Endothelial cell of umbilical vein (primary cell): ENCODE results near the gene C9. TPM values are rescaled to one million over a fixed set of nuclear protein-coding genes. Genes with fewer than 3 reads are reported as not detected.

Experiments used
- BruUV-seq: library from RNA; stranded (reverse); fragments of 400-500 nt; replicated peaks from 2 replicates; lab custom pipeline; 2021; lab: Mats Ljungman, UMichigan
- CTCF ChIA-PET: fragments of 300-600, 350-600 bp; sonication (Branson Sonifier 250); formaldehyde crosslinking; loops from one replicate; lab custom pipeline; 2021; ENCODE audit warnings: antibody characterized with exemption, inconsistent platforms; lab: Charles Lee
- POLR2A ChIA-PET: fragments of 300-600, 350-600 bp; sonication (Branson Sonifier 250); formaldehyde crosslinking; loops from one replicate; lab custom pipeline; 2021; ENCODE audit warnings: antibody characterized with exemption, inconsistent platforms; lab: Charles Lee
- DNase-seq: peaks from one replicate; pipeline ENCODE4 v3.0.0-alpha.2; 2011; ENCODE audit warnings: low read depth, low spot score
- FAIRE-seq: peaks from 2 replicates; lab custom pipeline; 2011; peaks lifted over from hg19 to GRCh38; lab: Jason Lieb, UNC
- H2AFZ ChIP-seq: 2 replicates; pipeline ENCODE4 v1.6.0; 2012; ENCODE audit warnings: low read depth, low read length, control low read depth, inconsistent platforms
- H3K27ac ChIP-seq: 2 replicates; pipeline ENCODE4 v1.5.1; 2011; ENCODE audit warnings: low read depth, mild to moderate bottlenecking, control low read depth, low read length, moderate library complexity; ENCODE audit not compliant: insufficient read depth
- H3K27me3 ChIP-seq, 2 experiments: 2 replicates each; pipeline versions ENCODE4 v1.6.0 to v1.6.1; 2011; ENCODE audit warnings: low read length in 2 of 2, mixed read lengths in 1 of 2; ENCODE audit not compliant: control insufficient read depth in 2 of 2, insufficient read depth in 2 of 2
- H3K36me3 ChIP-seq, 2 experiments: 2 replicates in 1 of 2; 3 replicates in 1 of 2; pipeline ENCODE4 v1.5.1; 2011; ENCODE audit warnings: low read length in 2 of 2, mild to moderate bottlenecking in 1 of 2, moderate library complexity in 1 of 2; ENCODE audit not compliant: control insufficient read depth in 2 of 2, insufficient read depth in 2 of 2; ENCODE audit errors: extremely low read depth in 1 of 2
- H3K4me1 ChIP-seq: 3 replicates; pipeline ENCODE4 v1.5.1; 2011; ENCODE audit warnings: mild to moderate bottlenecking, low read length; ENCODE audit not compliant: control insufficient read depth, insufficient read depth; ENCODE audit errors: extremely low read depth
- H3K4me2 ChIP-seq: 2 replicates; pipeline ENCODE4 v1.6.1; 2011; ENCODE audit warnings: low read length, control low read depth, mixed read lengths; ENCODE audit not compliant: insufficient read depth
- H3K4me3 ChIP-seq, 3 experiments: fragments of 200-600 bp in 1 of 3; sonication (generic), shearing (Covaris generic) in 1 of 3; replicated peaks in 1 of 3; 2 replicates each; pipeline ENCODE4 v1.5.1; 2011 to 2016; ENCODE audit warnings: control low read depth in 3 of 3, low read length in 3 of 3, mild to moderate bottlenecking in 2 of 3, inconsistent platforms in 1 of 3, low read depth in 1 of 3, moderate library complexity in 1 of 3; ENCODE audit not compliant: insufficient read depth in 1 of 3
- H3K79me2 ChIP-seq: 2 replicates; pipeline ENCODE4 v1.6.0; 2012; ENCODE audit warnings: low read length, inconsistent platforms; ENCODE audit not compliant: control insufficient read depth, insufficient read depth
- H3K9ac ChIP-seq: replicated peaks from 2 replicates; pipeline ENCODE3; 2011; ENCODE audit warnings: low read length, control low read depth; ENCODE audit not compliant: insufficient read depth; ENCODE audit errors: extremely low read depth
- H3K9me1 ChIP-seq: replicated peaks from 3 replicates; pipeline ENCODE4 v1.6.0; 2011; ENCODE audit warnings: mild to moderate bottlenecking, low read length; ENCODE audit not compliant: control insufficient read depth, insufficient read depth; ENCODE audit errors: extremely low read depth
- H3K9me3 ChIP-seq: replicated peaks from 2 replicates; pipeline ENCODE4 v1.5.1; 2012; ENCODE audit warnings: low read length, inconsistent platforms; ENCODE audit not compliant: control insufficient read depth, insufficient read depth
- H4K20me1 ChIP-seq: replicated peaks from 2 replicates; pipeline ENCODE3; 2011; ENCODE audit warnings: mild to moderate bottlenecking, low read length; ENCODE audit not compliant: control insufficient read depth, insufficient read depth; ENCODE audit errors: extremely low read depth
- CTCF ChIP-seq, 2 donors: IDR thresholded peaks; 1 replicate in 1 of 2; 2 replicates in 1 of 2; pipeline ENCODE4 v1.5.1; 2011; ENCODE audit warnings: low read length in 2 of 2, mild to moderate bottlenecking in 2 of 2, moderate library complexity in 2 of 2, control low read depth in 1 of 2, inconsistent platforms in 1 of 2, low read depth in 1 of 2; ENCODE audit not compliant: insufficient read depth in 1 of 2; ENCODE audit errors: extremely low read depth in 1 of 2
- EZH2 ChIP-seq: IDR thresholded peaks from 2 replicates; pipeline ENCODE4 v1.6.1; 2012; ENCODE audit warnings: borderline replicate concordance, low read depth, mild to moderate bottlenecking, moderate library complexity, low read length, inconsistent platforms; ENCODE audit not compliant: severe bottlenecking
- GATA2 ChIP-seq: IDR thresholded peaks from 2 replicates; pipeline ENCODE4 v1.7.0; 2011; ENCODE audit warnings: low read depth, mild to moderate bottlenecking, moderate library complexity, mixed read lengths, low read length; ENCODE audit not compliant: insufficient read length, insufficient read depth
- JUN ChIP-seq: IDR thresholded peaks from 2 replicates; pipeline ENCODE4 v1.6.1; 2011; ENCODE audit warnings: borderline replicate concordance, low read depth; ENCODE audit not compliant: insufficient read length, insufficient read depth
- MAX ChIP-seq: IDR thresholded peaks from 2 replicates; pipeline ENCODE4 v1.6.1; 2011; ENCODE audit not compliant: insufficient read depth, insufficient read length
- MYC ChIP-seq: IDR thresholded peaks from one replicate; pipeline ENCODE4 v1.6.1; 2011; ENCODE audit warnings: mild to moderate bottlenecking, low read depth, low read length
- POLR2AphosphoS5 ChIP-seq: IDR thresholded peaks from 2 replicates; pipeline ENCODE4 v1.6.1; 2012; ENCODE audit warnings: low read depth, mild to moderate bottlenecking, control low read depth, low read length, moderate library complexity; ENCODE audit not compliant: insufficient read depth
- dilution Hi-C: fragments of 300-500 bp; cut with MboI; formaldehyde crosslinking; loops from one replicate; pipeline ENCODE4 v1.15.0; 2019; ENCODE audit warnings: low sequenced_read_pairs; ENCODE audit not compliant: extremely low pct_ligation_motif_present
- intact Hi-C: fragments of 100-400 bp; cut with micrococcal nuclease; formaldehyde crosslinking; loops from one replicate; pipeline ENCODE4 v1.10.0; 2022
- polyA plus RNA-seq, 4 experiments: library from polyadenylated mRNA; depleted of rRNA in 3 of 4; stranded (reverse) in 3 of 4; unstranded in 1 of 4; fragments of >200 nt; gene quantifications; 2 replicates each; pipeline versions ENCODE4 v1.2.1 to v1.2.3, GENCODE V29; 2011 to 2012; ENCODE audit warnings: missing spikeins in 1 of 4
- total RNA-seq: library from RNA; stranded (reverse); gene quantifications from 2 replicates; pipeline ENCODE4 v1.2.3, GENCODE V29; 2021

Gene C9
- total and polyA plus RNA-seq, 2 donors (not counting 3 experiments of a cell fraction or from before 2014, with no cell fraction given): 0.33 TPM; not detected in 1

- H3K4me3 ChIP-seq: no peak overlapping the region
- no peak overlapping the region for H2AFZ ChIP-seq
- H3K9me1 ChIP-seq: no peaks in the 10 kb centered on the region
- ChIA-PET POLR2A (interaction anchor here (5.8 kb wide), 1 partner anchor 11 kb away, joined by 40 read pairs; the partner anchor contains the start of gene DAB2), CTCF (interaction anchor here (1.2 to 2.8 kb wide), 8 partner anchors 9 to 37 kb away, joined by 4 to 16 read pairs (median 4); partner anchors contain the start of gene DAB2)
- dilution Hi-C loops: loop anchor here (25.0 kb wide), 1 partner anchor 124 kb away; no protein-coding TSS in a partner anchor
- H3K36me3 ChIP-seq: peaks cover 9 to 11% of the 10 kb centered on the region in 2 experiments
- peaks cover 98% of the 10 kb centered on the region for H3K79me2 ChIP-seq
- H3K27ac ChIP-seq: no peak overlapping the region
- DNase-seq: no peak
- H3K4me2 ChIP-seq: no peak overlapping the region
- H3K9ac ChIP-seq: no peak overlapping the region
- intact Hi-C loops: no loop called here
- TF ChIP-seq JUN (no peak), POLR2AphosphoS5 (no peak), MYC (no peak), MAX (no peak), EZH2 (no peak), GATA2 (no peak), CTCF (IDR thresholded peaks at IDR 0.05; ENCODE audit: extremely low read depth in 1 of 2, insufficient read depth in 1 of 2, low read depth in 1 of 2, low read length in 2 of 2) (no peak)
- H3K4me1 ChIP-seq: peaks cover 46% of the 10 kb centered on the region
- H3K9me3 ChIP-seq: no peaks in the 10 kb centered on the region
- no peaks in the 10 kb centered on the region for H3K27me3 ChIP-seq
- H4K20me1 ChIP-seq: peaks cover 39% of the 10 kb centered on the region
- no peak for FAIRE-seq
- no TSS peak for BruUV-seq
Observed at GRCh38 chr5:39412721-39413394, 48.6 kb upstream of the C9 start.
